Keratinocyte (primary cell): ENCODE data around the gene MSI2. TPM values are rescaled to one million over a fixed set of nuclear protein-coding genes. Genes with fewer than 3 reads are reported as not detected.

ENCODE experiments used
- DNase-seq: peaks from one replicate; pipeline ENCODE4 v3.0.0-alpha.2; 2011; ENCODE audit warnings: low read depth, missing footprints, low spot score
- FAIRE-seq: peaks from 2 replicates; lab custom pipeline; 2011; peaks lifted over from hg19 to GRCh38; lab: Jason Lieb, UNC
- H2AFZ ChIP-seq: 2 replicates; pipeline ENCODE4 v1.6.0; 2012; ENCODE audit warnings: low read length, control low read depth, inconsistent platforms; ENCODE audit not compliant: control insufficient read depth
- H3K27ac ChIP-seq: 2 replicates; pipeline ENCODE4 v1.5.1; 2011; ENCODE audit warnings: low read length; ENCODE audit not compliant: control insufficient read depth, insufficient read depth
- H3K27me3 ChIP-seq: 3 replicates; pipeline ENCODE4 v1.6.0; 2011; ENCODE audit warnings: low read length; ENCODE audit not compliant: control insufficient read depth, insufficient read depth; ENCODE audit errors: extremely low read depth
- H3K36me3 ChIP-seq, 2 experiments: 2 replicates in 1 of 2; 3 replicates in 1 of 2; pipeline ENCODE4 v1.5.1; 2011; ENCODE audit warnings: low read length in 2 of 2, mild to moderate bottlenecking in 1 of 2; ENCODE audit not compliant: control insufficient read depth in 2 of 2, insufficient read depth in 2 of 2; ENCODE audit errors: extremely low read depth in 1 of 2
- H3K4me1 ChIP-seq: 3 replicates; pipeline ENCODE4 v1.5.1; 2011; ENCODE audit warnings: low read length; ENCODE audit not compliant: control insufficient read depth, insufficient read depth; ENCODE audit errors: extremely low read depth
- H3K4me2 ChIP-seq: 3 replicates; pipeline ENCODE4 v1.6.0; 2011; ENCODE audit warnings: low read depth, low read length; ENCODE audit not compliant: control insufficient read depth, insufficient read depth; ENCODE audit errors: extremely low read depth
- H3K4me3 ChIP-seq, 3 experiments: fragments of 200-600 bp in 1 of 3; sonication (generic) in 1 of 3; 2 replicates in 2 of 3; 3 replicates in 1 of 3; pipeline ENCODE4 v1.5.1; 2011 to 2016; ENCODE audit warnings: low read length in 3 of 3, mild to moderate bottlenecking in 3 of 3, control low read depth in 2 of 3, inconsistent platforms in 1 of 3, low read depth in 1 of 3, mixed read lengths in 1 of 3, mixed run types in 1 of 3, moderate library complexity in 1 of 3; ENCODE audit not compliant: control insufficient read depth in 2 of 3, insufficient read depth in 2 of 3; ENCODE audit errors: extremely low read depth in 1 of 3
- H3K79me2 ChIP-seq: 2 replicates; pipeline ENCODE4 v1.6.0; 2012; ENCODE audit warnings: low read length; ENCODE audit not compliant: control insufficient read depth, insufficient read depth
- H3K9ac ChIP-seq: 3 replicates; pipeline ENCODE4 v1.6.0; 2011; ENCODE audit warnings: low read length; ENCODE audit not compliant: control insufficient read depth, insufficient read depth; ENCODE audit errors: extremely low read depth
- H3K9me1 ChIP-seq: 3 replicates; pipeline ENCODE4 v1.6.0; 2011; ENCODE audit warnings: low read length; ENCODE audit not compliant: control insufficient read depth, insufficient read depth; ENCODE audit errors: extremely low read depth
- H3K9me3 ChIP-seq: 2 replicates; pipeline ENCODE4 v1.5.1; 2012; ENCODE audit warnings: low read depth, low read length; ENCODE audit not compliant: control insufficient read depth
- H4K20me1 ChIP-seq: 3 replicates; pipeline ENCODE4 v1.6.0; 2011; ENCODE audit warnings: low read length; ENCODE audit not compliant: control insufficient read depth, insufficient read depth; ENCODE audit errors: extremely low read depth
- CTCF ChIP-seq, 3 experiments: IDR thresholded peaks in 1 of 3; conservative IDR thresholded peaks in 1 of 3; optimal IDR thresholded peaks in 1 of 3; 2 replicates in 2 of 3; 3 replicates in 1 of 3; pipeline versions ENCODE3 to v1.5.1; 2011; ENCODE audit warnings: low read length in 3 of 3, mild to moderate bottlenecking in 3 of 3, moderate library complexity in 2 of 3, control low read depth in 1 of 3, inconsistent platforms in 1 of 3; ENCODE audit not compliant: insufficient read depth in 2 of 3; ENCODE audit errors: extremely low read depth in 1 of 3
- EZH2 ChIP-seq: IDR thresholded peaks from one replicate; pipeline ENCODE4 v1.6.1; 2012; ENCODE audit warnings: inconsistent platforms, mild to moderate bottlenecking, low read length, moderate library complexity
- dilution Hi-C: fragments of 300-500 bp; cut with MboI; formaldehyde crosslinking; loops from one replicate; pipeline ENCODE4 v1.7.0; 2020; ENCODE audit warnings: low sequenced_read_pairs; ENCODE audit not compliant: extremely low pct_ligation_motif_present
- polyA plus RNA-seq, 5 experiments: library from polyadenylated mRNA; depleted of rRNA in 3 of 5; stranded (reverse) in 3 of 5; stranded (forward) in 1 of 5; unstranded in 1 of 5; fragments of >200 nt; gene quantifications; 1 replicate in 1 of 5; 2 replicates in 3 of 5; 3 replicates in 1 of 5; pipeline versions ENCODE4 v1.2.1 to v1.2.3, GENCODE V29; 2011 to 2012; ENCODE audit warnings: missing spikeins in 2 of 5, low read depth in 1 of 5, low replicate concordance in 1 of 5

Gene MSI2
- polyA plus RNA-seq, 1 donor (not counting 4 experiments of a cell fraction or from before 2014, with no cell fraction given), result 22.3 TPM

GRCh38 chr17:57273490-57273889 lies 17.2 kb downstream of the MSI2 start:
- dilution Hi-C loops, result no loop called here
- no peaks in the 10 kb centered on the region for H4K20me1 ChIP-seq
- peaks cover 0 to 8% of the 10 kb centered on the region in 2 experiments for H3K36me3 ChIP-seq
- H2AFZ ChIP-seq, result no peak overlapping the region
- H3K9ac ChIP-seq, result no peak overlapping the region
- TF ChIP-seq CTCF (optimal IDR thresholded peaks at IDR 0.05 in 1 of 3, IDR thresholded peaks at IDR 0.05 in 1 of 3, conservative IDR thresholded peaks at IDR 0.05 in 1 of 3; ENCODE audit: extremely low read depth in 1 of 3, insufficient read depth in 2 of 3, low read length in 3 of 3) (no peak), EZH2 (no peak)
- FAIRE-seq (no peak), DNase-seq (no peak)
- no peak overlapping the region for H3K27ac ChIP-seq
- no peaks in the 10 kb centered on the region for H3K9me3 ChIP-seq
- H3K4me2 ChIP-seq, result no peak overlapping the region
- H3K79me2 ChIP-seq, result no peaks in the 10 kb centered on the region
- H3K27me3 ChIP-seq, result no peaks in the 10 kb centered on the region
- H3K4me1 ChIP-seq, result no peaks in the 10 kb centered on the region
- no peaks in the 10 kb centered on the region for H3K9me1 ChIP-seq
- no peak overlapping the region for H3K4me3 ChIP-seq

- Histone ChIP-seq H3K4me3 (no peak overlapping the region), H3K79me2 (no peaks in the 10 kb centered on the region), H3K9me1 (no peaks in the 10 kb centered on the region), H3K4me1 (no peaks in the 10 kb centered on the region), H3K27ac (no peak overlapping the region), H4K20me1 (no peaks in the 10 kb centered on the region), H2AFZ (no peak overlapping the region), H3K9me3 (no peaks in the 10 kb centered on the region), H3K36me3 (peaks cover 0 to 8% of the 10 kb centered on the region in 2 experiments), H3K27me3 (no peaks in the 10 kb centered on the region), H3K4me2 (no peak overlapping the region), H3K9ac (no peak overlapping the region)
- dilution Hi-C loops, result no loop called here
- no peak for DNase-seq
- FAIRE-seq, result no peak
- no peak for TF ChIP-seq EZH2
- TF ChIP-seq CTCF (optimal IDR thresholded peaks at IDR 0.05 in 1 of 3, IDR thresholded peaks at IDR 0.05 in 1 of 3, conservative IDR thresholded peaks at IDR 0.05 in 1 of 3; ENCODE audit: extremely low read depth in 1 of 3, insufficient read depth in 2 of 3, low read length in 3 of 3), result no peak
Observed at GRCh38 chr17:57274162-57274561, 17.8 kb downstream of the MSI2 start.
